GM18502 (cell line): ENCODE data around the gene UBE2R2.
"Not testable (repeated sequence)": the region's sequence is repeated elsewhere in the genome, so short reads cannot be mapped to it uniquely, and the experiment has no call there.

Experiments
- ATAC-seq: cut with Tn5 transposase; IDR thresholded peaks from one replicate; pipeline ENCODE4 v1.9.1; 2021; ENCODE audit warnings: mild to moderate bottlenecking; ENCODE audit not compliant: unreplicated experiment, poor library complexity

UBE2R2 gene

GRCh38 chr9:33923079-33923478 lies 106.1 kb downstream of the UBE2R2 start:
- no peak for ATAC-seq

- no peak for ATAC-seq
Measured at GRCh38 chr9:33923998-33924701, 107.2 kb downstream of the UBE2R2 start.

GRCh38 chr9:33924978-33925797 lies 108.2 kb downstream of the UBE2R2 start:
- ATAC-seq: no peak

GRCh38 chr9:33926746-33927485 lies 110.0 kb downstream of the UBE2R2 start:
- ATAC-seq: no peak

GRCh38 chr9:33927694-33928093 lies 110.7 kb downstream of the UBE2R2 start:
- no peak for ATAC-seq

GRCh38 chr9:33931326-33931725 lies 114.4 kb downstream of the UBE2R2 start:
- no peak for ATAC-seq

- ATAC-seq: no peak
Measured at GRCh38 chr9:33932078-33932807, 115.3 kb downstream of the UBE2R2 start.

- no peak for ATAC-seq
Measured at GRCh38 chr9:33934188-33934878, 117.4 kb downstream of the UBE2R2 start.

- ATAC-seq: no peak
Measured at GRCh38 chr9:33939924-33940874, 123.2 kb downstream of the UBE2R2 start.

GRCh38 chr9:33942471-33943083 lies 125.6 kb downstream of the UBE2R2 start:
- no peak for ATAC-seq

- ATAC-seq: no peak
Measured at GRCh38 chr9:33943389-33943788, 126.4 kb downstream of the UBE2R2 start.

- ATAC-seq: no peak
Measured at GRCh38 chr9:33946779-33947535, 130.0 kb downstream of the UBE2R2 start.

- ATAC-seq: no peak
Measured at GRCh38 chr9:33950371-33950770, 133.4 kb downstream of the UBE2R2 start.

- ATAC-seq: no peak
Measured at GRCh38 chr9:33952066-33952465, 135.1 kb downstream of the UBE2R2 start.

GRCh38 chr9:33956544-33956943 lies 139.6 kb downstream of the UBE2R2 start:
- ATAC-seq: no peak

- ATAC-seq: no peak
Measured at GRCh38 chr9:33959725-33960124, 142.8 kb downstream of the UBE2R2 start.

- not testable (repeated sequence) for ATAC-seq
Measured at GRCh38 chr9:33962468-33962867, 145.5 kb downstream of the UBE2R2 start.
